HG03439 (cell line): Measurements from ENCODE around the gene RNF8.

ENCODE experiments used
- ATAC-seq: cut with Tn5 transposase; IDR thresholded peaks from one replicate; pipeline ENCODE4 v1.9.1; 2021; ENCODE audit warnings: mild to moderate bottlenecking, moderate library complexity; ENCODE audit not compliant: unreplicated experiment

The RNF8 gene

DNA sequence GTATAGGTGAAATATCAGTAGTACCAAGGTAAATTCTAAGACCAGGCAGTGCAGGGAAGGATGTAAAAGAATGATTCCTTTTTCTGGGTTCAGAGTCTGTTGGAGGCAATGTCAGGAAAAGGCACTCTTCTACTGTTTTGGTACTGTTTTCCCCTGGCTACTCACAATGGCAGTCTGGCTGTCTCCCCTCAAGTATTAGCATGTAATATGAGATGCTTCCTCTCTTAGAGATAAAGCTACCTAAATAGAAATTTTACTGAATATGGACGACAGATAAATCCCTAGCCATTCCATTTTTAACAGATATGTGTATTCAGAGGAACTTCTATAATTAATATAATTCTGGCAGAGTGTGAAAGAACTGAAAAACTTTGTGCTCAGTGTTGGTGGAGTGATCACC is 3.5 kb downstream of the RNF8 start:
- no peak for ATAC-seq

DNA sequence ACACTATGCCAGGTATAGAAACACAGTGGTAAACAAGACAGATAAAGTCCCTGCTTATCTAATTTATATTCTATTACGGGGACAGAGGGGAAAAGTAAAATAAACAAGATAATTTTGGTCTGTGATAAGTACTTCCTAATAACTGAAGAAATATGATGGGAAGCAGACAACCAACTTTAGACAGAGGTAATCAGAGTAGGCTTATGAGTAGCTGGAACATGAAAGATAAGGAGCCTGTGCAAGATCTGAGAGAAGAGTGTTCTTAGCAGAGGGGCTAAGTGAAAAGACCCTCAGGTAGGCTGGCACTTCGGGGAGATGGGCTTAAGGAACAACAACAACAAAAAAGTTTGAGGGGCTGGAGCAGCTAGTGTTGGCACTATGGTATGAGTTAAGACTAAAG is 4.1 kb downstream of the RNF8 start:
- no peak for ATAC-seq

DNA sequence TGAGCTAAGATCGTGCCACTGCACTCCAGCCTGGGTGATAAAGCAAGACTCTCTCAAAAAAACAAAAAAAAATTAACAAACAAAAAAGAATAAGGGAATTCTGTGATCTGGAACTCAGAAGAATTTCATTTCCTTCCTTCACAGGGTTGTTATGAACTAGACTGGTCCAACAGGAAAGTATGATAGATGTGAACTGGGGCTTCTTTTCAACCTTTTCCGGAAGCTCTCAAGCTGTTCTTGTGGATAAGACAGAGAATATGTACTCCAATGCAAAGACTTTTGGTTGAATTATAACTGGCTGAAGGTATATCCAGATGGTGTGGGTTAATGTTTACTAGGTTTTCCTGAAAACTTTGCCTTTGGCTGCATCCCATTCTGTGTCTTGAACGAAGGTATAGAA is 5.3 kb downstream of the RNF8 start:
- ATAC-seq, result no peak

DNA sequence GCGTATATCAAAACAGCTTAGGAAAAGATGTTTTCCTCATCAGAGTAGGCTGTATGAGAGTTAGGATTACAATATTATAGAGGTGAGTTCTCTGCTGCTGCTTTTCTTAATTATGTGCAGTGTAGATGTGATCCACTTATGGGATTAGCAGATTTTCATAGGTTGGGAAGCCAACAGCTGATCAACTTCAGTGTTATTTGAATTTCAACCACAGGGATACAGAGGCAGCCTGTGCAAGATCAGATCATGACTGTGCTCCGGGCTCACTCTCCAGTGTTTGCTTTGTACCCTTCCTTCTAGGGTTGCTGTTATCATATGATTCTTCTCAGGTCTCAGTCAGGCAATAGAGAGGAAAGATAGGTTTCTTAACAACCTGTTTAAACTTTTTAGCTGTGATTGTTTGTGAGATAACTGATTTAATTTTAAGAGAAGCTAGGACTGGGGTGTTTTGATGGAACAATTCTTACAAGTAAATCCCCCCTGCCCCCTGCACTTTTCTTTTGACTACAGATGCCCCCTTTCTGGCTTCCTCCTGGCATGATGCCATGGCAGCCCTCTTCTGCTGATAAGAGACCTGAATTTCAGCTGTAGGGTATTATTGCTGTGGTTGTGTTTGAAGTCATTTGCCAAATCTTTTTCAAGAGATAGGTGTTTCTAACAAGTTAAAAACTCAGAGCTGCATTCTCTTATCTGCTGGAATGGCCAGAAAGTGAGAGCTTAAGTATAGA is 8.5 kb downstream of the RNF8 start:
- ATAC-seq, result no peak

DNA sequence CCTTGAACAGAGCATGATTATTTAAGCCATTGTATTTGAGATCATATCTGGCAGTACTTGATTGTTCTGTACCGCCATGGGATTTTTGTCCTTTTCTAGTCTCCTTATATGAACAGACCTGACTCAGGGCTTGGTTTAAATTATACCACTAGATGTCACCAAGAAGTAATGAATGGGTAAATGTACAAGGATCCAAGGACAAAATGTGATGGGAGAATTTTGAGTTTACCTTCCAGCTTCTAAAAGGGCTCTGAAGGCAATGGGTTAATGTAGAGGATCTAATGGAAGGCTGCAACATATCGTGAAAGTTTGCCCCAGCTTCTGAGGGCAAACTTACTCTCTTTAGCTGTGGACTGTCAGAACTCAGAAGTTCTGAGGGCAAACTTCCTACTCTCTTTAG is 12.0 kb downstream of the RNF8 start:
- no peak for ATAC-seq

DNA sequence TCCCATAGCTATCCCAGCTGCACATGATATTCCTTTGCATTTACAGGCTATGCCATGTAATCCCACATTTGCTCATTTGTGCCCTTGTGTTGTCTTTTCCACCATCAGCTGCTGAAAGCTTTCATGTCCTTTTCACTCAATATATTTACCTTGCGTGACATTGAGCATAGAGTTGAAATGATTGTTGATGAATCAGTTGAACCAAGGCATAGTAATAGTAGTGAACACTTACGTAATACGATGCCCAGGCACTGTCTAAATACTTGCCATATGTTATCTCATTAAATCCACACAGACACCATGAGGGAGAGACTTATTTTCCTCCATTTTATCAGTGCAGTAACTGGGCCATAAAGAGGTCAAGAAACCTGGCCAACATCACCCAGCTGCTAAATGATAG is 13.1 kb downstream of the RNF8 start:
- ATAC-seq, result no peak

DNA sequence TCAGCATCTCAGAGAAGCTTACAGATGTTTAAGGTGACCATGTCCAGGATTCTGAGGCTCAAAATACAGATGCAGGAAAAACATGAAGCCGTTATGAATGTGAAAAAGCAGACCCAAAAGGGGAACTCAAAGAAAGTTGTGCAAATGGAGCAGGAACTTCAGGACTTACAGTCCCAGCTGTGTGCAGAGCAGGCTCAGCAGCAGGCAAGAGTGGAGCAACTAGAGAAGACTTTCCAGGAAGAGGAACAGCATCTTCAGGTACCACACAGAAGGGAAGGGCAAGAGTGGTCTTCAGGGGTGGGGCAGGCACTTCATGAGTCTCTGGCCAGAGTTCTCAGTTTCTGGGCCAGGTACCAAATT is 15.2 kb downstream of the RNF8 start:
- no peak for ATAC-seq

DNA sequence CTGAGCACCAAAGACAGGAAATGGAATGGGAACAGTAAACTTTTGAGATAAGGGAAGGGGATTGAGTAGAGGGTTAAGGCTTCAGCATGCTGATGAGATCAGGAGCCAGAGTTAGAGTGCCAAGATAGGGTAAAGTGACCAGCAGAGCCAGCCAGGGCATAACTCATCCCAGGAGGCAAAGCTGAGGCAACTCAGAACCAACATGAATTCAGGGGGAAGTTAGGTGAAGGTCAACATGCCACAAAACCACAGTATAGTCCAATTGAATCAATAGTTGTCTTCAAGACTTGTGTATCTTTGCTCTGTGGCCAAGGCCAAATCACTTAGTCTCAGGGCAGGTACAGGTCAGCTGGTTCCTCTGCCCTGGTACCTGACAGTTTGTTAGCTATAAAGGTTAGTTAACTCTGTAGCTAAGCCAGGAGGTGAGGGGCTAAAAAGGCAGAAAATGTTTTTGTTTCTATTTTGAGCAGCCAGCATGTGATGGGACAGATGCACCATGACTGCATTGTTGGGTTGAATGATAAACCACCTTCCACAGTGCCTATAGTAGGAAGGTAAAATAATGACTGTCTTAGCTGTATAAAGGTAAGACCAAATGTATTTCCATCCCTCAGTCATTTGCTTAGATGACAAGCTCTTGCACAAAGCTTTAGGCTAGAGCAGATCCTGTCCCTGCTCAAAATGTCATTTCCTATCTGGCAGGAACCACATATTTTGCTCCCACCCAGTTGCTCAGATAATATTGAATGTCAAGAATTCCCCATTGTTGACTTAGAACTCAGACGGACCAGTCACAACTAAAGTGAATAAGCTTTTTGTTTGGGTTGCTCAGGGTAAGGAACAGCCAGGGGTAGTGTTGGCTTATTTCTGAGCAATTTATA is 15.8 kb downstream of the RNF8 start:
- ATAC-seq, result no peak

DNA sequence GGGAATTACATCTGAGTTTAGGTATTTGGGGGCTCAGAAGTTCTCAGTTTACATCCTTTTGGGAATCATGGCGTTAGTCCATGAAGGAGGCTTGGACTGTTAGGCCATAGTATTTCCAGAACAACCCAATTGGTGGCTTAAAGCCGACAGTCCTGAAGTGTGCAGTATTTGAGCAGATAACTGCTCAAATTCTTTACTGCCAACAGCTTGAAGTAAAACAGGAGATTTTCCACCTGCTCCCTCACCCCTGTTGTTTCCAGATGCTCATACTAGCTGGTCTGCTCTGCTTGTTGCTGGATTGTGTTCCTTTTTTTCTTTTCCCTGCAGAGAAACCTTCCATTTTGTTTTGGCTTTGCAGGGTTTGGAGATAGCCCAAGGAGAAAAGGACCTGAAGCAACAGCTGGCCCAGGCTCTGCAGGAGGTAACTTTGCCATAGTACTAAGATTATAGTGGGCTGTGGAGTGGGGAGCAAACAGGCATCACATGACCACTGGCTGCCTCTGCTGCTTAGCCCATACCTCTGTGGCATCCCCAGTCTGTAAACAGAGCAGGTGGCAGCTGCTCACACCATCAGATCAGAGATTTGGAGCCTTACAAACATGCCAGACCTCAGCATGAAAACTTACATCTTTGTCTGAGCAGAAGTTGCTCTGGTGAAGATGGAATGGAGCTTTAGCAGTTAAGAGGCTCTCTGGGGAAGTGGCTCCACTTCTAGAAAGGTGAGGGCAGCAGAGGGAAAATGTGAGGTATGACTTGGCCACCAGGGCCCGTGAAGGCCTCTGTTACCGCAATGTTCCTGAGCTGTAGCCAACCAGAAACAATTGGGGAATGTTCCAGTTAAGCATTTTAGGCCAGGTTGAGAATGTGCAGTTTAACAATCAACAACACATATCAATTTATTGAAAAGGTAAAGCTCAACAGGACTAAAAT is 17.6 kb downstream of the RNF8 start:
- no peak for ATAC-seq

DNA sequence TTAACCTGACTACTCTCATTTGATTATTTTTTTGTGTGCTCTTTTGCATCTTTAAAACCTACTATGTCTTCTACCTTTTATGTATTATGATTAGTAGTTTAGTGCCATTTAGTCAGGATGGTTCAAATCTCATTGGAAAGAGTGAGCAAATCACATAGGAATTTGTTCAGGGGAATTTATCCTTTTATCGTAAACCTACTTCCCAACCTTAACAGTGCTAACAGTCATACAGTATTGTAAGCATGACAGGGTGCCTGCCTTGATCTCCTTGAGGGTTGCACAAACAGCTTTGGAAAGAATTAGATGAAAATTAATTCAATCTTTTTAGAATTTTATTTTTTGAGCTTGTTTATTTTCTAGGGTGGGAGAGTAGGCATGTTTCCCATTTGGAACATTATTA is 18.3 kb downstream of the RNF8 start:
- no peak for ATAC-seq

DNA sequence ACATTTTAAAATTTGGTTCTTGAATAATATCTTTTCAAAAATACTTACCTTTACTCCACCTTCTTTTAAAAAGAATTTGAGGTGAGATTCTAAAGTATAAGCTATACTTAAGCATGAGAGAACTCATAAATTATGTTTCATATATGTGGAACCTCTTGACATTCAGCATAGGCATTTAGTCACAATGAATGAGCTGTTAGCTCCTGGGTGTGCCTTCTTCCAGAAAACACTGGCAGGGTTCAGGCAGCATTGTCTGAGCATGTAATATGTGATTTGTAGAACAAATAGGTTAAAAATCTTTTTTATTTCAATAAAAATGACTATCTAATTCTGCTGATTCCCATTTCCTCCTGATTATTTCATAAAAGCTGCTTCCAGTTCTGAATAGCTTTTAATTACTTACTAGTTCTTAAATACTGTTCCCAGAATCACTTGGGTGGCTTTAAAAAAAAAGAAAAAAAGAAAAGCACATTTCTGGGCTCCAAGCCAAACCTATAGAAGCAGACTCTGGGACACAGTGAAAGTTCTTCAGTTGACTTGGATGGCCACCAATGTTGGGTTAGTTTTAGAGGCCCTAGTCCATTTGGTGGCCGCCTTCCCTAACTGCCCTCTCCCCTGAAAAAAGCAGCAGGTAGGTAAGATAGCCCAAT is 20.2 kb downstream of the RNF8 start:
- no peak for ATAC-seq

DNA sequence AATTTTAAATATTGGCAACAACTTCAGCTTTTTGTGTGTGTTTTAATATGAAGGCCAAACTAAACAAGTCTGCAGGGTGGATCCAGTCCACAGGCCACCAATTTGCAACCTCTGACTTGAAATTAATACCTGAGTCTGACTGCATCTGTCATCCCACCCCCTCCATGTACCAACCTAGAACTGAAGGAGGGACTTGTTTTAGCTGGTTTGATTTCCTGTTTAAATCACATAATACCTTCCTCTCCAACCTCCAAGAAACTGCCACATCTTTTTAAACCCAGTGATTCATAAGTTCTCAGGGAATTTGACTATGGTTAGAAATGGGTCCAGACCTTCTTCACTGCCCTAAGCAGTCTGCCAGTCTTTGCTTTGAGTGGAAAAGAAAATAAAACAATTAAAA is 21.6 kb downstream of the RNF8 start:
- ATAC-seq, result no peak

DNA sequence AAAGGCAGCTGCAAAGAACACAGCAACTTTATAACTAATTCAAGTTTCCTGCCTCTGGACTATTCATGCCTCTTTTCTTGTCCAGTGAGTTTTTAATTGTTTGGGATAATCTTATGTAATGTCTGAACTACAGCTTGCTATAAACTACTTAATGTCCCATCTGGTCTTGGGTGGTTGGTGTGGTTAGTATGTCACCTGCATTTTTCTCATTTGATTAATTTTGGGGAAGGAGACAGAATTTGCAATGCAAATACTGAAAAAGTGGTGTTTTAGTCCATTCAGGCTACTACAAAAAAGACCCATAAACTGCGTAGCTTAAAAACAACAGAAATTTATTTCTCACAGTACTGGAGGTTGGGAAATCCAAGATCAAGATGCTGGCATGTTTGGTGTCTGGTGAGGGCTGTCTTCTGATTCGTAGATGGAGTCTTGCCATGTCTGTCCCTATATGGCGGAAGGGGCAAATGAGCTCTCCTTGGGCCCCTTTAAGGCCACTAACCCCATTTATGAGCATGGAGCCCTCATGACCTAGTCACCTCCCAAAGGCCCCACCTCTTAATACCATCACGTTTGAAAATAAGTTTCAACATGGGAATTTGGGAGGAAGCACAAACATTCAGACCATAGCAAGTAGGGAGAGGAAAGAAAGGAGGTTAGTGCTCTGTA is 22.4 kb downstream of the RNF8 start:
- no peak for ATAC-seq

DNA sequence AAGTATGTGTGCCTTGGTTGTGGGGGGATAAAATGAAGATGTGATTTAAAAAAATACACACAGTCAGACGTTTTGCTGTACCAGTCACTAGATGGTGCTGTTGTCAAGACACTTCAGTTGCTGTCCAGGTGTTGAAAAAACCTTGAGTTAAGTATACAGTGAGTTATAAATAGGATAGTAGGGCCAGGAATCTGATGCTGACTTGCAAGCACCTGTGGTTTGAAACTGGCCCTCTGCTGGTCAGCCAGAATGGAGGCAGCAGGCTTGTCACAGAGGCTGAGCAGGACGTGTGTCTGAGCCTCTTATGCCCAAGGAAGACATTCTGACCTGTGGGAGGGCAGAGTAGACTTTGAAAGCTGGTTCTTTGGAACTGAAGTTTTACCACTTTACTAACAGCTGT is 27.8 kb downstream of the RNF8 start:
- ATAC-seq, result peak; percentile 75

DNA sequence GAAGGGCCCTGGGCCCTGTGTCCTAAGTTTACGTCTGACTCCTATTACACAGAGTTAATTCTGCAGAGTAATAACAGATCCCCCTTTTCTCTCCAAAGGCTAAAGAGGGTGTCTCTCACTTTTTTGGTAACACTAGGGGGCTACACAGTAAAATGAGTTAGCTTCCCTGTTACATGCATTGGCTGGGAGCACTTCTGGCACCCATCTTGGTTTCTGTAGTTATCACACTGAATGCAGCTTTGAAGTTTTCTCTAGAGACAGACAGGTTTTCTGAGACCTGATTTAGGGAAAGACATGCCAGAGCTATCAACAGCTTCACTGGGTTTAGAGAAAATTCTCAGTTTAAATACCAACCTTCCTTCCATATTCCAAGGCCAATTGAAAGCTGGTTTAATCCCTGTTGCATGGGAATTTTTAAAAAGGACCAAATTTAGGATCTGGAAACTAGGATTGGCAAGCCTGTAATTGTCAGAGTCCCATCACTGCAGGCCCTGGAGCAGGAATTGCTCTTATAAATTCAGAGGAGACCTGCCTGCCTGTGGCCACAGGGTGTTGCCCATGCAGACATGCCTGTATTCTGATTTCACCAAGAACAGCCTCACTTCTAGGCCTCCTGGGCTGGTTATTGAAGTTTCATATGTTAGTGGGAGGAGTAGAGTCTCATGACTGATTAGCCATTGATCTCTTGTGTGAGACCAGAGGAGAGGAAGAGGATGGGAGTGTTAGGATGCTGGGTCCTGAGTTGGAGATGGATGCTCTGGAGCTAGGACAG is 29.4 kb downstream of the RNF8 start:
- ATAC-seq, result no peak

DNA sequence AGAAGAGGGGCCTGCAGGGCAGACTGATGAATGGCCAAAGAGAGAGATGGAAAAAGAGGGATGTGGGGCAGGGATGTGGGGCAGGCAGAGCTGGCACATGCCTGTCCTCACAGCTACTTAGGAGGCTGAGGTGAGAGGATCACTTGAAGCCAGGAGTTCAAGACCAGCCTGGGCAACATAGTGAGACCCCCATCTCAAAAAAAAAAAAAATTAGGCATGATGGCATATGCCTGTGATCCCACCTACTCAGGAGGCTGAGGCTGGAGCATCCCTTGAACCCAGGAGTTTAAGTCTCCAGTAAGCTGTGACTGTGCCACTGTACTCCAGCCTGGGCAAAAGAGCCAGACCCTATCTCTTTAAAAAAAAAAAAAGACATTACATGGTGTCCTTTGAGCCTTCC is 34.8 kb downstream of the RNF8 start:
- no peak for ATAC-seq

DNA sequence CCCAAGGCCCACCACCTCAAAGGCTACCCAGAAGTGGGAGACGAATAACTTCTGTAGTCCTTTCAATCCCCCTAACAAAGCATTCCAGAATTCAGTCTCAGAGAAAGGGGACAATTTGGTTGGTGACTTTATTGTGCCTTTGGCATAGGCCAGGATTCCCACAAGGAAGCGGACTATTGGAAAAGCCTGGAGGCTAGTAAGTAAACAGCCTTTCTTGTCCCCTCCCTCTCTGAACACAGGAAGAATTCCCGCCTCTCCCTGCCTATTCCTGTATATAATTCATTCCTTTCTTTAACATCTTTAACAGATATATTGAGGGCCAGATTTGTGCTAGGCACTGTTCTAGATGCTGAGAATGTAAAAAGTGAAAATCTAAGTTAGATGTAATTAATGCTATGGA is 36.1 kb downstream of the RNF8 start:
- no peak for ATAC-seq

DNA sequence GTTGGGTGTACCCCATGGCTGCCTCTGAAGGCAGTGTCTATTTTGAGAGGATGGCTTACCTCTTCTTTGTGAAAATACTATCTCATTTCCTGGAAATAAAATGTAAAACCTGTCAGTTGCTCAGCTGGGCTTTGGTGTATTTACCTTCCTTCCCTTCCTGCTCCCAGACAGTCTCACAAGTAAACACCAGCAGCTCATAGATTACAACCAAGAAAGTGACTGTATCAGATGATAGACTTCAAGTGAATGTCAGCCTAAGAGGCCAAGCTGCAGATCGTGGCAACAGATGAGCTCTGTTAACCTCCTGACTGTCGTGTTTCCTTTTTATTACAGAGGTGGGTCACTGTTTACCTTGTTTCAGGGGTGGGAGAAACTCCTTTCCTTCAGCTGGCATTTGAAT is 37.3 kb downstream of the RNF8 start:
- ATAC-seq, result no peak

DNA sequence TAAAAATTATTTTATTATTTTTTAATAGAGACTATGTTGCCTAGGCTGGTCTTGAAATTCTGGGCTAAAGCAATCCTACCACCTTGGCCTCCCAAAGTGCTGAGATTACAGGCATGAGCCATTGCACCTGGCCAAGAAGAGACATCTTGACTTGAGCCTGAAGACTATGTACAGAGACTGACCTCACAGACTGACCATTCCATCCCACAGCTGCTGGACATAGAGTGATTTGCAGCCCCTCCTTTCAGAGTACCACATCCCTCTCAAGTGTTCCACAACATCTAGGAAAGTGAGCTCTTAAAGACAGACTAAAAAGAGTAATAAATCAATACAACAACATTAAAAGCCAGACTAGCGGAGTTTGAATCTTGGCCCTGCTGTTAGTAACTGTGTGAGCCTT is 39.0 kb downstream of the RNF8 start:
- ATAC-seq, result no peak
